Measurements from ENCODE around the gene CKMT2. TPM values are rescaled to one million over a fixed set of nuclear protein-coding genes. Genes with fewer than 3 reads are reported as not detected.

The CKMT2 gene
- polyA plus RNA-seq, 1 experiment, result 0.17 TPM

GRCh38 chr5:81213070-81213469 lies 20.1 kb upstream of the CKMT2 start:
- CTCF ChIA-PET, result interaction anchor here (1.4 kb wide), 1 partner anchor 18 kb away, joined by 5 read pairs; no protein-coding TSS in a partner anchor

GRCh38 chr5:81214848-81215247 lies 18.3 kb upstream of the CKMT2 start:
- CTCF ChIA-PET, result no interaction called here
- no peak for TF ChIP-seq CTCF (IDR thresholded peaks at IDR 0.05; ENCODE audit: insufficient read depth, low read depth, low read length)

More at GRCh38 chr5:81213070-81213469, 20.1 kb upstream of the CKMT2 start:
- H3K4me3 ChIP-seq (ENCODE audit: low read depth, low read length), result no peak overlapping the region
- POLR2A ChIA-PET, result no interaction called here
- H3K36me3 ChIP-seq (ENCODE audit: control insufficient read depth, insufficient read depth, low read length), result no peaks in the 10 kb centered on the region
- no peaks in the 10 kb centered on the region for H3K27me3 ChIP-seq (ENCODE audit: control insufficient read depth, insufficient read depth, low read length)
- DNase-seq (ENCODE audit: low read depth), result no peak
- no peak for TF ChIP-seq CTCF (IDR thresholded peaks at IDR 0.05; ENCODE audit: insufficient read depth, low read depth, low read length)

GRCh38 chr5:81216152-81216551 lies 17.0 kb upstream of the CKMT2 start:
- POLR2A ChIA-PET, result no interaction called here
- no peak for DNase-seq (ENCODE audit: low read depth)
- TF ChIP-seq CTCF (IDR thresholded peaks at IDR 0.05; ENCODE audit: insufficient read depth, low read depth, low read length), result no peak
- H3K27me3 ChIP-seq (ENCODE audit: control insufficient read depth, insufficient read depth, low read length), result no peaks in the 10 kb centered on the region
- H3K4me3 ChIP-seq (ENCODE audit: low read depth, low read length), result no peak overlapping the region
- CTCF ChIA-PET, result no interaction called here
- no peaks in the 10 kb centered on the region for H3K36me3 ChIP-seq (ENCODE audit: control insufficient read depth, insufficient read depth, low read length)

More at GRCh38 chr5:81214848-81215247, 18.3 kb upstream of the CKMT2 start:
- DNase-seq (ENCODE audit: low read depth), result no peak
- POLR2A ChIA-PET, result no interaction called here
- Histone ChIP-seq H3K4me3 (ENCODE audit: low read depth, low read length) (no peak overlapping the region), H3K36me3 (ENCODE audit: control insufficient read depth, insufficient read depth, low read length) (no peaks in the 10 kb centered on the region), H3K27me3 (ENCODE audit: control insufficient read depth, insufficient read depth, low read length) (no peaks in the 10 kb centered on the region)

GRCh38 chr5:81219389-81219788 lies 13.7 kb upstream of the CKMT2 start:
- H3K36me3 ChIP-seq (ENCODE audit: control insufficient read depth, insufficient read depth, low read length), result no peaks in the 10 kb centered on the region
- no peaks in the 10 kb centered on the region for H3K27me3 ChIP-seq (ENCODE audit: control insufficient read depth, insufficient read depth, low read length)
- no peak overlapping the region for H3K4me3 ChIP-seq (ENCODE audit: low read depth, low read length)
- DNase-seq (ENCODE audit: low read depth), result no peak
- POLR2A ChIA-PET, result no interaction called here
- CTCF ChIA-PET, result no interaction called here
- no peak for TF ChIP-seq CTCF (IDR thresholded peaks at IDR 0.05; ENCODE audit: insufficient read depth, low read depth, low read length)

GRCh38 chr5:81222285-81222684 lies 10.8 kb upstream of the CKMT2 start:
- no peak for DNase-seq (ENCODE audit: low read depth)
- no peak for TF ChIP-seq CTCF (IDR thresholded peaks at IDR 0.05; ENCODE audit: insufficient read depth, low read depth, low read length)
- ChIA-PET POLR2A (no interaction called here), CTCF (interaction anchor here (1.3 kb wide), 1 partner anchor 9 kb away, joined by 3 read pairs; no protein-coding TSS in a partner anchor)
- no peak overlapping the region for H3K4me3 ChIP-seq (ENCODE audit: low read depth, low read length)
- H3K27me3 ChIP-seq (ENCODE audit: control insufficient read depth, insufficient read depth, low read length), result no peaks in the 10 kb centered on the region
- no peaks in the 10 kb centered on the region for H3K36me3 ChIP-seq (ENCODE audit: control insufficient read depth, insufficient read depth, low read length)
